HG03432 (cell line): Measurements from ENCODE around the gene CARM1.

Experiments used
- ATAC-seq: cut with Tn5 transposase; IDR thresholded peaks from one replicate; pipeline ENCODE4 v1.9.1; 2021; ENCODE audit warnings: mild to moderate bottlenecking, moderate library complexity; ENCODE audit not compliant: unreplicated experiment

Gene CARM1

DNA sequence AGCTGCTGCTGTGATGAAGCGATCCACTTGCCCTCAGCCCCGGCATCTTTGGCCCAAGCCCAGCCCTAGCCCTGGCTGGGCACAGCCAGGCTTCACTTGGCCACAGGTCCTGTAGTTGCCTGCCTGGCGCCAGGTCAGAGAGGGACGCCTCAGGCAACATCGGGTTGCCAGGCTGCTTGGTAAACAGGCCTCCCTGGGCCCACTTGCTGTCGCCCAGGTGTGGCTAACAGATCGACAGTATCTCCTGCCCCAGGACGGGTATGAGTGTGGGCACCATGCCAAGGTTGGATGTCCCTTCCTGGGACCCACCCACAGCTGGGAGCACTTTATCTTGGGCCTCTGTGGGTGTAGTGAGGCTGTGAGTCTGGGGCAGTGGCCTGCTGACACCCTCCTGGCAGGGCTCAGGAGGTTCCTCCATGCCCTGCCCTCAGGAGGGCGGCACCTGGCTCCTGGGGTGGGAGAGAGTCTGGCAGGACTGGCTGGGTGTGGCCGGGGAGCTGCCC lies 27.8 kb downstream of the CARM1 start:
- ATAC-seq = no peak

DNA sequence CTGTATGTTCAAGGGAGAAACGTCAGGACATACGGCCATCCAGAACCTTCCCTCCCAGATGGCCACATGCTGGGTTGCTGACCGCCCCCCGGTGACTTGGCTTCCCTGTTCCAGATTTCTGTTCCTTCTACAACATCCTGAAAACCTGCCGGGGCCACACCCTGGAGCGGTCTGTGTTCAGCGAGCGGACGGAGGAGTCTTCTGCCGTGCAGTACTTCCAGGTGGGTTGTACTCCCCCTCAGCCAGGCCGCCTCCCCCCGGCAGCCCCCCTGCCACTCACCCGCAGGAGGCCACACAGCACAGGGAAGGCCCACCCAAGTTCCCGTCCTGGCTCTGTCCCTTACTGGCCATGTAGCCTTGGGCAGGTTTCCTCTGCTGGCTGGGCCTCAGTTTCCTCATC lies 36.6 kb downstream of the CARM1 start:
- ATAC-seq = no peak

DNA sequence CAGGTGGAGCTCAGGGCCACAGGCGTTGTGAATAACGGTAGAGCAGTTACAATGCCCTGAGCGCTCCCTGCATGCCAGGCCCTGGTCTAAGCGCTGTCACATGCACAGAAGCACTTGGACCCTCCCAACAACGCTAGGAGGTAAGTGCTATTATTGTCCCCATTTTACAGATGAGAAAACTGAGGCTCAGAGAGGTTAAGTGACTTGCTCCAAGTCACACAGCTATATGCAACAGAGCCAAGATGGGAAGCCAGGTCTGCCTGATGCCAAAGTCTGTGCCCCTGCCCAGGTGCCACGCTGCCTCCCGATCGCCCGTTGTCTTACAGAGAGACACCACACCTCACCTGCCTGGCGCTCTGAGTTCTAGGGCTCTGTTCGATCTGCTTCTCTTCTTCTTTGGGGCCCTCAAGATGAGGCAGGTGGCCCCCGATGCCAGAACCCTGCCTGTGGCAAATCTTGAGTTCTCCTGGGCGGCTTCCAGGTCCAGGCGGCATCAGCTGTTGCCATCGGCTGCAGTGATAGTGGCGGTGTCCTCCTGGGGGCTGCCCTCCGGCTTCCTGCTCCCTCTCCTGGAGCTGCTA lies 37.1 kb downstream of the CARM1 start:
- ATAC-seq = no peak

- no peak for ATAC-seq
These were observed 40.4 kb downstream of the CARM1 start for GRCh38 chr19:10911579-10912363.

- ATAC-seq = no peak
These were observed 41.3 kb downstream of the CARM1 start for GRCh38 chr19:10912619-10913018.

GRCh38 chr19:10913716-10914340 lies 42.5 kb downstream of the CARM1 start:
- ATAC-seq = no peak

DNA sequence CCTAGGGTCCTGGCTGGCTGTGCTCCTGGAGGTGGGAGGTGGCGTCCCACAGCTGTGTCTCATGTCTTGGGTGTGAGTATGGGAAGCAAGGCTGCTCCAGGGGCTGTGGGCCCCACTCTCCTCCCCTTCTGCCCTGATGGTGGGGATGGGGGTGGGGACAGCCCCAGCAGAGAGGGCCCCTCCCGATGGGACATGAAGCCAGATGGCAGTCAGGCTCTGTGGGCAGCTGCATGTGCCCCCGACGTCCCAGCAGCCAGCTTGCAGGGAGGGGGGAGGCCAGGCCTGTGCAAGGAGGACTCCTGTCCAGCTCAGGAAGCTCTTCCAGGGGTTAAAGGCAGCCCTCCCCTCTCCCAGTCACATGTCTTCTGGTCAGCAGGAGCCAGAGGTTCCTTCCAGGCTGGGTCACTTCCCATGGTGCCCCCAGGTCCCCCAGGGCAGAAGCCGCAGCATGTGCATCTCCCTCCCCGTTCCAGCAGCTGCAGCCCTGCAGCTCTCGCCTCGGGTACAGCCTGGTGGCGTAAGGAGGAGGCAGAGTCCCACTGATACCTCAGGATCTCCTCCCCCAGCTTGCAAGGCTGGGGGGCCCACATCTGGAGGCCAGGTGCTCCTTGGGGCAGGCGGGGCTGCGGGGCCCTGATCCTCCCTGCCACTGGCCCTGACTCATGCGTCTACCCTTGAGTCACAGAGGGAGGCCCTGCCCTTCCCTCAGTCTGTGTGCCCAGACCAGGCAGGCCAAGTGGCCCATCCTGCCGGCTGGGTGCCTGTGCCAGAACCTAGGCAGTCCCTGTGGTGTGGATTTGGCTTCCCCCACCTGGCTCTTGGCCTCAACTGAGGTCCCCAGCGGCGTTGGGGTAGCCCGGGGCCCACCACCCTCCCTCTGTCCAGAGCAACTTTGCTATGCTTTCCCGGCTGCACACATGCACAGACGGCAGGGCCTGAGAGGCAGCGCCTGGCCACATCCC lies 44.1 kb downstream of the CARM1 start:
- ATAC-seq = no peak

GRCh38 chr19:10916602-10917001 lies 45.2 kb downstream of the CARM1 start:
- ATAC-seq = no peak

DNA sequence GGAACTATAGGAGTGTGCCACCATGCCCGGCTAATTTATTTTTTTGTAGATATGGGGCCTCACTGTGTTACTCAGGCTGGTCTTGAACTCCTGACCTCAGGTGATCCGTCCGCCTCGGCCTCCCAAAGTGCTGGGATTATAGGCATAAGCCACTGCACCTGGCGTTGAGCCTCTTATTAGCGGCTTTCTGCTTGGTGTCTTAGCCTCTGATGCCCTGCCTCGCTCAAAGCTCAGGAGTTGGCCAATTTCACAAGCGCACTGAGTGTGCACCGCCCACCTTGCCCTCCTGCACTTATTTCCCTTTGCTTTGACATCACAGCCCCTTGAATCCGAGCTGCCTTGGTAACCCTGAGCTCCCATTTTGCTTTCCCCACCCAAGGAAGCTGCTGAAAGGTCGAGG lies 47.0 kb downstream of the CARM1 start:
- no peak for ATAC-seq

DNA sequence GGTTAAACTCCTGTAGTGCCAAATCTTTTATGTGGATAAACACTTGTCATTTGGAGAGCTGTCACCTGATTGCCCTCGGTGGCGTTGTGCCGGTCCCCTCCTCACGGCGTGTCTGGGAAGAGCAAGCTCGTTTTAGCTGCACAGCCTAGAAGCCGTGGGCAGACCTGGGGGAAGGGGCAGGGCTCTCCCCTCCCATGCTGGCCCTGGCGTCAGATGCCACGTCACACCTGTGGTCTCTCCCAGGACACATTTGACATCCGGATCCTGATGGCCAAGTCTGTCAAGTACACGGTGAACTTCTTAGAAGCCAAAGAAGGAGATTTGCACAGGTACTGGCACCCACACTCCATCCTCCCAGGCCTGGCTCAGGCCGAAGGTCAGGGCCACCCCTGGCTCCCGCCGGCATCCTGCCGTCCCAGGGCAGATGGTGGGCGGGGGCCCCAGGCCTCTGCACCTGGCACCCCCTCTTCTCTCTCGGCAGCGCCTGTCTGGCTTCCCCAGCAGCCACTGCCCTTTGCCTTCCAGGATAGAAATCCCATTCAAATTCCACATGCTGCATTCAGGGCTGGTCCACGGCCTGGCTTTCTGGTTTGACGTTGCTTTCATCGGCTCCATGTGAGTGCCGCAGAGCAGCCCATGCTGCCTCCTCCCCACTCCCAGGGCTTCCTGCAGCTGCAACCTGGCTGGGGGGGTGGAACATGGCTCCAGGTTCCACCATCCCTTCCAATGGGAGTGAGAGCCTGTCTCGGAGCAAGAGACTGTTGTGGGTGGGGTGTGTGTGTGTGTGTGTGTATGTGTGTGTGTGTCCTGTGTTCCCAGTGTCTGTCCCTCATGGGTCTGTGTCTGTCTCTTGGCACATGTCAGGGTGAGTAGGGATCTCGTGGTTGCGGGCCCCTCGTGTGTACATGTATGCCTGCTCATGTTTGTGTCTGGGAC lies 48.3 kb downstream of the CARM1 start:
- ATAC-seq = no peak

GRCh38 chr19:10920288-10920655 lies 48.9 kb downstream of the CARM1 start:
- no peak for ATAC-seq

GRCh38 chr19:10920781-10921180 lies 49.4 kb downstream of the CARM1 start:
- ATAC-seq = no peak

DNA sequence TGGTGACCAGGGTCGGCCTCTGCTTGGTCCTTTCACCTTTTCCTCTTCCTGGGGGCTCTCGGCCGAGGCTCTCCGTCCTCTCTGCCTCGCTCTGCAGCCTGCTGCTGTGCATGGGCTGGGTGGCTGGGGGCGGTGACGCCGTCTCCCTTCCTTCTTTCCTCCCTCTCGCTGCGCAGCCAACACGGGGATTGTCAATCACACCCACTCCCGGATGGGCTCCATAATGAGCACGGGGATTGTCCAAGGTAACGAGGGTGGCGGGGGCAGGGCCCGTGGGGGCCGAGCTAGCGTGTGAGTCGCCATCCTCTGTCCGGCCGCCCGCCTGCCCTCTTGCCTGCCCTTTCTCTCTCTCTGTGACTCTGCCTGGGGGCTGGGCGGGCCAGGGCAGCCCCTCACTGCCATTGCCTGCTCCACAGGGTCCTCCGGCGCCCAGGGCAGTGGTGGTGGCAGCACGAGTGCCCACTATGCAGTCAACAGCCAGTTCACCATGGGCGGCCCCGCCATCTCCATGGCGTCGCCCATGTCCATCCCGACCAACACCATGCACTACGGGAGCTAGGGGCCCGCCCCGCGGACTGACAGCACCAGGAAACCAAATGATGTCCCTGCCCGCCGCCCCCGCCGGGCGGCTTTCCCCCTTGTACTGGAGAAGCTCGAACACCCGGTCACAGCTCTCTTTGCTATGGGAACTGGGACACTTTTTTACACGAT lies 50.0 kb downstream of the CARM1 start:
- ATAC-seq = no peak

DNA sequence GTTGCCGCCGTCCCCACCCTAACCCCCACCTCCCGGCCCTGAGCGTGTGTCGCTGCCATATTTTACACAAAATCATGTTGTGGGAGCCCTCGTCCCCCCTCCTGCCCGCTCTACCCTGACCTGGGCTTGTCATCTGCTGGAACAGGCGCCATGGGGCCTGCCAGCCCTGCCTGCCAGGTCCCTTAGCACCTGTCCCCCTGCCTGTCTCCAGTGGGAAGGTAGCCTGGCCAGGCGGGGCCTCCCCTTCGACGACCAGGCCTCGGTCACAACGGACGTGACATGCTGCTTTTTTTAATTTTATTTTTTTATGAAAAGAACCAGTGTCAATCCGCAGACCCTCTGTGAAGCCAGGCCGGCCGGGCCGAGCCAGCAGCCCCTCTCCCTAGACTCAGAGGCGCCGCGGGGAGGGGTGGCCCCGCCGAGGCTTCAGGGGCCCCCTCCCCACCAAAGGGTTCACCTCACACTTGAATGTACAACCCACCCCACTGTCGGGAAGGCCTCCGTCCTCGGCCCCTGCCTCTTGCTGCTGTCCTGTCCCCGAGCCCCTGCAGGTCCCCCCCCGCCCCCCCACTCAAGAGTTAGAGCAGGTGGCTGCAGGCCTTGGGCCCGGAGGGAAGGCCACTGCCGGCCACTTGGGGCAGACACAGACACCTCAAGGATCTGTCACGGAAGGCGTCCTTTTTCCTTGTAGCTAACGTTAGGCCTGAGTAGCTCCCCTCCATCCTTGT lies 50.7 kb downstream of the CARM1 start:
- ATAC-seq = no peak

GRCh38 chr19:10922638-10923014 lies 51.3 kb downstream of the CARM1 start:
- ATAC-seq = no peak

- no peak for ATAC-seq
These were observed 52.1 kb downstream of the CARM1 start for GRCh38 chr19:10923260-10924112.

DNA sequence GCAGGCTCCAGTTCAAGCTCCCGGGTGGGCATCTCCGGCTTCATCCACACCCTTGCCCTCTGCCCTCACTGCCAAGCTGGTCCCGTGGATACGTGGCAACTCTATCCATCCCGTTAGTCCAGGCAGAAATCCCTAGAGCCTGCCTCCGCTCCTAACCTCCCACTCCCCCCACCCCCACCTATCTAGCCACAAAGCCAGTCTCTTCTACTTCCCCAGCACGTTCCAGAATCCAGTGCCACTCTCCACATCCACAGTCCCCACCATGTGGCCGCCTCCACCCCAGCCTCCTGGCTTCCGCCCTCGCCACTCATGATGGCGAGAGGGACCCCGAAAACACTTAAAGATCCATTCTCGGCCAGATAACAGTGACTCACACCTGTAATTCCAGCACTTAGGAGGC lies 53.2 kb downstream of the CARM1 start:
- ATAC-seq = no peak
